Measurements from ENCODE around the gene ANKRD44.
"Not testable (repeated sequence)": the region's sequence is repeated elsewhere in the genome, so short reads cannot be mapped to it uniquely, and the experiment has no call there.

ANKRD44 gene

GRCh38 chr2:197010200-197011020 lies 300.2 kb downstream of the ANKRD44 start:
- DNase-seq = no peak

DNA sequence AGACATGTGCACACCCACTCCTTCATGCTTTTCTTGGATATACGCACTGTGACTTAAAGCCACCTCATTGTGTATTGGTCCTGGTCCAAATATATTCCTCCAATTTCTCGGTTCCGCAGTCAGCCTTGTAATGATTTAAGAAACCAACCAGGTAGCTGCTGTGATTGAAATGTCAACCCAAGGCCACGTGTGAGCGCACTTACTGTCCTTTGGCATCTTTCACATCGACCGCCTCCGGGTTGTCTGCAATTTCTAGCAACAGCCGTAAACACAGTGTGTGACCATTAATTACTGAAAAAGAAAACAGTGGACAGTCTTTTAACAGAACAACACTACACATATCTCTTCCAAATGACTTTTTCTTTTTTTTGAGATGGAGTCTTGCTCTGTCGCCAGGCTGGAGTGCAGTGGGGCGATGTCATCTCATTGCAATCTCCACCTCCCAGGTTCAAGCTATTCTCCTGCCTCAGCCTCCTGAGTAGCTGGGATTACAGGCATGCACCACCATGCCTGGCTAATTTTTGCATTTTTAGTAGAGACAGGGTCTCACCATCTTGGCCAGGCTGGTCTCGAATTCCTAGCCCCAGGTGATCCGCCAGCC lies 301.7 kb downstream of the ANKRD44 start:
- DNase-seq = not testable (repeated sequence)

DNA sequence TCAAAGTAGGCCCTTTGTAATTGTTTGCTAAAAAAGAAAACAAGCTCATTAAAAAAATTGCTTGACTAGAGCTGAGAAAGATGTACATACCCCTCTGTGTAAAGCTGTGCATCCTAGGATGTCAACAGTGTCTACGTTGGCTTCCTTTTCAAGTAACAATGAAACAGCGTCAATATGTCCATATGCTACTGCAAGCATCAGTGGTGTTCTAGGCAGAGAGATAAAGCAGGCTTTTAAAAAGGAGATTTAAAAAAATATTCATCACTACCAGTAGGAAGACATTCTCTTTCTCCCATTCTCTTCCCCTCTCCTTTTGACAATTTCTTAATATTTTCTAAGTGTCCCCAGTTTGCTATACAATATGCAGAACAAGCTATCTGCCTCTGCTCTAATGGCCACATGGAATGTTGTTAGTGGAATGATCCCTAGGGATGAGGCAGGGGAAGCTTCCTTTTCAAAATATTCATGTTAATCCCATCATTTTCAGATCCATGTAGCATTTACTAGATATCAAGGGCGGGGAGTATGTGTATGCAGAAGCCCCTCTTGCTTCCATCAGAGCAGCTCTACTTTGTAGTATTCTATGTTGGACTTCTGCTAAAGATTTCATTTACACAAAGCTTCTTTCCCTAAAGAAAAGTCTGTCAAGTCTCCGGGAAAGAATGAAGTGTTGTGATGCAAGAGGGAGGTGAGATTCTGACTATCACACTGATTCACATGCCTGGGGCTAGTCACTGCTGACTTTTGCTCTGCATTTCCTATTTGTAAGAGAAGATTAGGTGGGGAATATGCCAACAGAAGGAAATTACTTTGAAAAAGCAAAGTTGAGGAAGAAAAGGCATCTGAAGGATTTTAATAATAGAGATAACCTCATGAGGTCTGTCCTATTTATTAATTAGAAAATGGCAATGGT lies 302.6 kb downstream of the ANKRD44 start:
- no peak for DNase-seq

DNA sequence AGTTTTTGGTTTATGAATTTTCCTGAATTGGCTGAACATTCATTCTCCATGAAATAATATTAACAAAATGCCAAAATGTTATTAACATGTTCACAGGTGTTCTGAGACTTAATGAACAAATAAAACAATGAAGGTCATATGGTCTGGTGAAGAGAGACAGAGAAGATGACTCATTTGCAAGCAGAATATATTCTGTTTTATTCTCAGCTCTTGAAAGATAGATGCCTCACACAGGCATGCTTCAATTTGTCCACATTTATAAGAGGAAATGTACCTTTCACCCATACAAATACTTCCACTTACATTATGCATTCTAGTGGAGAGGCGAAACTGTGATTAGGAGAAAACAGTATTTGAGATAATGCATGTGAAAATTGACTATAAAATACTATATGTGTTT lies 308.7 kb downstream of the ANKRD44 start:
- no peak for DNase-seq

GRCh38 chr2:196995757-196996314 lies 314.7 kb downstream of the ANKRD44 start:
- no peak for DNase-seq

DNA sequence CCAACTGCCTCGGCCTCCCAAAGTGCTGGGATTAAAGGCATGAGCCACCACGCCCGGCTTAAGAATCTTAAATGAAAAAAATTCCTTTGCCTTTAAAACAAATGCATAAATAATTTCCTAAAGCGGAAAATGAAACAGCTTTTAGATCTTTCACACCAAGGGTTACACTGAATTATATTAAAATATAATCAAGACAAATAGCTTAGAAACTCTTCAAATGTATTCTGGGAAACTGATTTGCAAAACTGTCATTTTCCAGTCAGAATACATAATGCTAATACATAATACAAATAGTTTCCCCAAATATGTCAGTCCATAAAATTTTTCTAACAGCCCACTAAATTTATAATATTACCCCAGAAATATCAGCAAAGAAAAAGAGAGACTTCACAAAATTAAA lies 315.8 kb downstream of the ANKRD44 start:
- no peak for DNase-seq

DNA sequence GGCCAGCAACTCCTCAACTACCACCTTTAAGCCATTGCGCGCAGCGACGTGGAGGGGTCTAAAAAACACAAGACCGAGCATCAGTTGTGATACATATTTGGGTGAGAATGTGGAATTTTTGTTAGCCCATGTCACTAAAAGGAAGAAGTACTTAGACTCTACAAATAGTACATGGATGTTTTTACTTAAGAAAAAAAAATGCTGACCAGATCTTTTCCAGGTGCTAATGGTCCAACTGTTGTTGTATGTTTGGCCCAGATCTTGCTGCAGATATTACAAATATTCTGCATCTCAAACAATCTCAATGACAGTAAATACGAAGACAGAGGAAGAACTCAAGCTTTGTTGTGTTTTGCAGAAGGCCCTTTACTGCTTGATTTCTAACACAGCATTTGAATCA lies 317.0 kb downstream of the ANKRD44 start:
- DNase-seq = no peak

GRCh38 chr2:196992466-196992865 lies 318.1 kb downstream of the ANKRD44 start:
- DNase-seq = no peak

DNA sequence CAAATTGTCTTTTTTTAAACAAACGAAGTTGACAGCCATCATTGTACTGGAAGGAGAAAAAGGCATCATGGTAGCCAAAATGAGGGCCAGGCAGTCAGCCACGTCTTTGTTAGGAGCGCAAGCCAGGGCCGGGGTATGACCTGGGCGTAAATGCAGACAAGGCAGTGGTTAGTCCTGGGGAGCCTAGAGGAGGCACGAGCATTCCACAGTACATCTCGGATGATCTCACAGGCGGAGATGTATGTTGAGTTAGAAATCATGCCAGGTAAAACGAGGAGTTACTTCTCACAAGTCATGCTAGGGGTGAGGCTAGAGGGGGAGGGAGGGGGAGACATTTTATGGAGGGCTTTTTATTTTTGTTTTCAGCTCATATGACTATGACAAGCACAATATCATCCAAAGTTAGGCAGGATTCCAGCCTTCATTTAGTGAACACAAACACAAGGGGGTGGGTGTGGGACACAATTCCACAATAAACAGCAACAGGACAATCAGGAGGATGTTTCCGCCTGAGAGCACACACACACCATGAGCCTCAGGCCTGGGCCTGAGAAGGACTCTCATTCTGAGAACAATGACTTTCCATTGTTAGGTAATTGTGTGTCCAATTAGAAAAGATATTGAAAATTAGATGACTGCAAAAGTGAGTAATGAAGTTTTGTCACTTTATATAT lies 319.7 kb downstream of the ANKRD44 start:
- DNase-seq = no peak

GRCh38 chr2:196990092-196990491 lies 320.5 kb downstream of the ANKRD44 start:
- DNase-seq = no peak

- no peak for DNase-seq
Observed at GRCh38 chr2:196989496-196989895, 321.1 kb downstream of the ANKRD44 start.

- no peak for DNase-seq
Observed at GRCh38 chr2:196988639-196989038, 321.9 kb downstream of the ANKRD44 start.

GRCh38 chr2:196987649-196988364 lies 322.8 kb downstream of the ANKRD44 start:
- no peak for DNase-seq

- no peak for DNase-seq
Observed at GRCh38 chr2:196987298-196987648, 323.3 kb downstream of the ANKRD44 start.

DNA sequence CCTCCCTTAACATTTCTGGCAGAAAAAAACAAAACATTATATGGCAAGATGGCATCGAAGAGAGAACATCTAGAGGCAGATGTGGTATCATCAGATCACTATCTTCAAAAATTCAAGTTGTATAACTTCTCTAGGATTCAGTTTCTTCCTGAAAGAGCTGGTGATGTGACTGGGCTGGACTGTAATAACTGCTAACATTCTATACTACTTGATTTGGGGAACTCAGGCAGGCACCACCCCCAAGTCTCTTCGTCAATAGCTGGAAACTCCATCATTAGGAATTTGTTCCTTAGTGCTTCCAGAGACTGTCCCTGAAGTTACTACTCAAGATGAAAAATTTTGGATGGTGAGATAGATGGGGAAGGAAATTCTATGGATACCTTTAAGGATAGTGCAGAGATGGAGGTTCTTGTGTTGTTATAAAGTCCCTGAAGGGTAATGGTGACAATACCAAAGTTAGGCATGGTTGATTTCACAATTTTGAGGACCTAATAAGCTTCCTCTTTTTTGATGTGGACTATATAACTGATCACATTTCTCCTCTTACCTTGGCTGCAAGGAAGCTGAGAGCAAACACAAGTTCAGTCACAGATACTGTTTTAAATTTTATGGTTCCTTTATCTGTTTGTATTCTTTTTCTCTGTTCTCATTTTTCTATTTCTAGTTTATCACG lies 324.9 kb downstream of the ANKRD44 start:
- no peak for DNase-seq

GRCh38 chr2:196984903-196985302 lies 325.7 kb downstream of the ANKRD44 start:
- DNase-seq = no peak

- no peak for DNase-seq
Observed at GRCh38 chr2:196983934-196984333, 326.6 kb downstream of the ANKRD44 start.

DNA sequence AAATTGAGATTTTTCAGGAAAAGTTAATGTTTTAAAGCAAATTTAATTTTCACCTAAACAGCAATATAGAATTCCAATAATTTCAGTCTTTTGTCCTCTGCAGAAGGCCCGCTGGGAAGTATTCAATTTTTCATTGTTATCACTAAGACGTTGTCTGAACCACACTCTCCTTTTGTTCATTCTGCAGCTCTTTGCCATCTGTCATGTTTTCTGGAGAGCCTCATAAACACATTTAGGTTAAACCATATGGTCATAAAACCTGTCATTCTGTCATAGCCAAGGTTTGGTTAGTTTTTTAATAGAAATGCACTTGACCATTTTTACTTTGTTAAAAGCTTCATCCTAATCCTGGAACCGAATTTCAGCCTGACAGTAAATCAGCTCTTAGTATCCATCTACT lies 330.1 kb downstream of the ANKRD44 start:
- no peak for DNase-seq

DNA sequence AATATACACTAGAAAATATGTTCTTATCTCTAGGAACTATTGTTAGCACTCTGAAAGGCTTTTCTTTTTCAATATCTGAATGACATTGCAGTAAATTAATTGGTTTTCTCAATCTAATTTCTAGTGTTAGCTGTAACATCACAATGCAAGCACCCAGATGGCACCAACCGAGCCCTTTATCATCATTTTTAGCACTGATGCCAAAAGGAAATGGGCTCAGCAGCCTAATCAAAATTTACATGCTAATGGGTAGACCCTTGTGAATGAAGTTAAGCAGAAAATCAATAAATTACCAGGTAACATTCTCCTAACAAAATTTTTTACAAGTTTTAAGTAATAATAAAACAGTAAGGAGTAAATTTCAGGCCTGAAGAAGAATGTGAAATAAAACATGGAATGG lies 330.6 kb downstream of the ANKRD44 start:
- no peak for DNase-seq

DNA sequence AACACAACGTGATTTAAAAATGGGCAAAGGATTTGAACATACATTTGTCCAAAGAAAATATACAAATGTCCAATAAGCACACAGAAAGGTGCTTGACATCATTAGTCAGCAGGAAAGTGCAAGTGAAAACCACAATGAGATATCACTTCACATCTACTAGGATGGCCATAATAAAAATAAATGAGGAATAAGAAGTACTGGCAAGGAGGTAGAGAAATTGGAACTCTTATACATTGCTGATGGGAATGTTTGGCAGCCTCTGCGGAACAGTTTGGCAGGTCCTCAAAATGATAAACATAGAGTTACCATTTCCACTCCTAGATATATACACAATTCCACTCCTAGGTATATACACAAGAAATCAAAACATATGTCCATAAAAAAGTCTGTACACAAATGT lies 333.1 kb downstream of the ANKRD44 start:
- DNase-seq = no peak

- no peak for DNase-seq
Observed at GRCh38 chr2:196974970-196975369, 335.6 kb downstream of the ANKRD44 start.
